ENCODE results near the gene IFITM10.

Gene IFITM10

DNA sequence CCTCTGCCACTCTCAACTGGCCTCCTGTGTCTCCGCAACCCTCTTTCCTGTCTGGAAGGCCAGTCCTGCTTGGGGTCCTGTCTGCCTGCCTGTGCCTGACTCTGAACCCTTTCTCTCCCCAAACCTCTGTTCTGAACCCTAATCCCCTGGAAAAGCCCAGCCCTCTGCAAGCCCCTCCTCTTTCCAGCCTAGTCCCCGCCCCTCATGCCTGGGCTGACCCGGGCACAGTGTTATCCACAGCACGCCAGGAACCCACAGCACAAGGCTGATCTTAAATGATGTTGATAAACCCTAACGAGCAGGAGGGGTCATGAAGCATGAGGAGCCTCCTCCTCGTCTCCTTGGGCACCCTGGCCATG, at the start of gene IFITM10:
IFITM10 (minus strand) TSS at position 115 of the 359 bp plus-strand sequence. CDS start 153 bp downstream, outside the sequence.
- peak in 4 of 10 donors; percentile 31 to 84 (median 78) for DNase-seq
- intact Hi-C loops (cut with DNase I): no loop called here

DNA sequence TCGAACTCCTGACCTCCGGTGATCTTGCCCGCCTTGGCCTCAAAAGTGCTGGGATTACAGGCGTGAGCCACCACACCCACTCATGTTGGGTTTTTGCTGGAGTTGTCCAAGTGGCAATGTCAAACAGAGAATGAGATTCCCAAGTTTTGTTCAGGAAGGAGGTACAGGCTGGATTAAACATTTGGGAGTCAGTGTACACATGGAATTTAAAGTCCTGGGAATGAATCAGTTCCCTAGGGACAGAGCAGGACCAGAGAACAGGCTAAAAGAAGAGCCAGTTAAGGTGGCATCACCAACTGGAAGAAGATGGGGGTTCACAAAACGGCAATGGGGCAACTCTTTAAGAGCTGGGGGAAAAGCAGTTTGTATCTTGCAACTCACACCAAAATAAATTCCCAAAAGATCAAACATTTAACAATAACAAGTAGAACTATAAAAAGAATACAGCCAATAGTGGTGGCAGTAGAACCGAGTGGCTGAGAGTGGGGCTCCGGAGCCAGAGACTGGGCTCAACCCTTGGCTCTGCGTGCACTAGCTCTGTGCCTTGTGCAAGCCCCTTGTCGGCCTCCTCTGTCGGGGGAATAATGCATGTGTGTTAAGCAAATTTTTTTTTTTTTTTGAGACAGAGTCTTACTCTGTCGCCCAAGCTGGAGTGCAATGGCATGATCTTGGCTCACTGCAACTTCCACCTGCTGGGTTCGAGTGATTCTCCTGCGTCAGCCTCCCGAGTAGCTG, 47.2 kb upstream of the IFITM10 start:
- DNase-seq: peak in 1 of 10 donors; percentile 62
- intact Hi-C loops (cut with DNase I): no loop called here

GRCh38 chr11:1796413-1797011, 46.1 kb upstream of the IFITM10 start:
- peak in 1 of 10 donors; percentile 35 for DNase-seq
- intact Hi-C loops (cut with DNase I): no loop called here

- intact Hi-C loops (cut with DNase I): no loop called here
- no peak for DNase-seq
These were observed 42.7 kb upstream of the IFITM10 start for GRCh38 chr11:1793081-1793480.

- peak in 1 of 10 donors; percentile 21 for DNase-seq
- intact Hi-C loops (cut with DNase I): no loop called here
These were observed 42.1 kb upstream of the IFITM10 start for GRCh38 chr11:1792461-1792860.

- DNase-seq: peak in 1 of 10 donors; percentile 37
These were observed 41.5 kb upstream of the IFITM10 start for GRCh38 chr11:1791912-1792311.

DNA sequence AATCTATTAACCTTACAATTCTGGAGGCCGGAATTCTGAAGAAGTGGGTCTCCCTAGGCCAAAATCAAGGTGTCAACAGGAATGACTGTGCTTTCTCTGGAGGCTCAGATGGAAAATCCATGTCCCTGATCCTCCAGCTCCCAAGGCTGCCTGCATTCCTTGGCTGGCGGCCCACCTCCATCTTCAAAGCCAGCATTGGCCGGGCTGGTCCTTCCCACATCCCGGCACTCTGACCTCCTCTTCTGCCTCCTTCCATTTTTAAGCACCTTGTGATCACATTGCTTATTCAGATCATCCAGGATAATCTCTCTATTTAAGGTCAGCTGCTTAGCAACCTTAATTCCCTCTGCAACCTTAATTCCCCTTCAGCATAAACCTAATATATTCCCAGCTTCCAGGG, 36.1 kb upstream of the IFITM10 start:
- intact Hi-C loops (cut with DNase I): no loop called here
- peak in 1 of 10 donors; percentile 24 for DNase-seq

More at GRCh38 chr11:1791912-1792311, 41.5 kb upstream of the IFITM10 start:
- intact Hi-C loops (cut with DNase I): no loop called here

DNA sequence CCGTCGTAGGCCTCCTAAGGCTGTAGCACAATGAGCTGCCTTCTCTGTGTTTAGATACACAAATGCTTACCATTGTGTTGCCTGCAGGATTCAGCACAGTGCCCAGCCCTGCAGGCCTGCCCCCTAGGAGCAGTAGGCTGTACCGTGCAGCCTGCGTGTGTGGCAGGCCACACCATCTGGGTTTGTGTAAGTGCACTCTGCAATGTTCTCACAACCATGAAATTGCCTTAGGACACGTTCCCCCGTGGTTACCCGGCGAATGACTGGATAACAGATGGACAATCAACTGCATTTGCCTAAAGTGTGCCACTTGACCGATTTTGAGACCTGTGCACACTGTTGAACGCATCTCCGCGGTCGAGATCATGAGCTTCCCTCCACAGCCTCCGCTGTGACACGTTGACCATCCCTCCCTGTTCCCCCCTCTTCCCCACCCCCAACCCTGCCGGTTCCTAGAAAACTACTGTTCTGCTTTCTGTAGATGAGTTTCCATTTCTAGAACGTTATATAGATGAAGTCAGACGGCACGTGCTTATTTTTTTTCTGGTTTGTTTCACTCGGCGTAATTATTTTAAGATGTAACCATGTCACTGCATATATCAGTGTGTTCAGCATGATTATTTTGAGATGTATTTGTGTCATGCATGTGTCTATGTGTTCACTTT, 35.5 kb upstream of the IFITM10 start:
- intact Hi-C loops (cut with DNase I): no loop called here
- peak in 1 of 10 donors; percentile 46 for DNase-seq

GRCh38 chr11:1784761-1785650, 34.6 kb upstream of the IFITM10 start:
- intact Hi-C loops (cut with DNase I): no loop called here

DNA sequence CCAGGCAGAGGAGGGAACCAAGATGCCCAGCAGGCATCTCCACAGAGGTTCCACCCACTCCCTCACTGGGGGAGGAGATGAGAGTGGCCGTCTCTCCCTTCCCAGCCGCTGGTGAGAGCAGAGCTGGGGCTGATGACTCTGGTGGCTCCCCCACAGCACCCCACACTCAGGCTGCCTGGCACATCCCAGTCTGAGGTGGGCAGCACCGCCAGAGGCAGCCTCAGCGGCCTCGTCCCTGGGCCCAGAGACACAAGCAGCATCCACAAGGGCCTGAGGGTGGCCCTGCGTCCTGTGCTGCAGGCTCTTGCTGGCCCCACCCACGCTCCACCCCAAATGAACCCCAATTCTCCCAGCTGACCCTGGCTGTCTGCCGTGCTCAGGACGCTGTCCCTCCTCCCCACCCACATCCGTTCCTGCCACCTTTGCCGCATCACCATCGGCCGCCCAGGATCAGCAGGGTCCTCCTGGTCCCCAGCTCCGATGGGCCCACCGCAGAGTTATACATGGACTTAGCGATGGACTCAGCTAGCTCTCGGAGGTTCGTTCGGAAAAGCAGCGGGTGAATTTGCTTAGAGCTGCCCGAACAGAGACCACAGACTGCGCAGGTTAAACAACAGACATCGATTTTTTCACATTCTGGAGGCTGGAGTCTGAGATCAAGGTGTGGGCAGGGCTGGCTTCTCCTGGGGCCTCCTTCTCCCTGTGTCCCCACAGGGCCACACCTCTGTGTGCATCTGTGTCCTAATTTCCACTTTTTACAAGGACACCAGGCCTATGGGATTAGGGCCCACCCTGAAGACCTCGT, 33.5 kb upstream of the IFITM10 start:
- DNase-seq: peak in 2 of 10 donors; percentile 68 to 72
- intact Hi-C loops (cut with DNase I): no loop called here

More at GRCh38 chr11:1784761-1785650, 34.6 kb upstream of the IFITM10 start:
- peak in 2 of 10 donors; percentile 60 to 65 for DNase-seq

GRCh38 chr11:1782831-1783724, 32.7 kb upstream of the IFITM10 start:
- DNase-seq: peak in 2 of 10 donors; percentile 27 to 81
- intact Hi-C loops (cut with DNase I): no loop called here

- peak in 2 of 10 donors; percentile 62 to 79 for DNase-seq
- intact Hi-C loops (cut with DNase I): no loop called here
These were observed 31.7 kb upstream of the IFITM10 start for GRCh38 chr11:1782031-1782590.

- intact Hi-C loops (cut with DNase I): no loop called here
- peak in 2 of 10 donors; percentile 65 to 76 for DNase-seq
These were observed 31.2 kb upstream of the IFITM10 start for GRCh38 chr11:1781593-1781975.

- peak in 3 of 10 donors; percentile 66 to 83 (median 81) for DNase-seq
- intact Hi-C loops (cut with DNase I): no loop called here
These were observed 30.6 kb upstream of the IFITM10 start for GRCh38 chr11:1780700-1781592.

GRCh38 chr11:1779806-1780699, 29.7 kb upstream of the IFITM10 start:
- peak in 3 of 10 donors; percentile 7 to 72 (median 39) for DNase-seq
- intact Hi-C loops (cut with DNase I): loop anchor here (10.0 kb wide), 1 partner anchor 45 kb away; no protein-coding TSS in a partner anchor

All from posterior cingulate gyrus (tissue), 11 donors.